ENCODE measurements around the gene SSH2. TPM values are rescaled to one million over a fixed set of nuclear protein-coding genes. Genes with fewer than 3 reads are reported as not detected.

Gene SSH2
- total and polyA plus RNA-seq, 4 donors, result 7.5 to 14.1 (median 11.2) TPM

- Histone ChIP-seq H3K4me1 (ENCODE audit: control insufficient read depth in 4 of 4, insufficient read depth in 4 of 4, low read length in 3 of 4) (peaks cover 19 to 51% (median 38%) of the 10 kb centered on the region in 4 donors), H3K27ac (ENCODE audit: low read depth in 1 of 2, low read length in 2 of 2) (no peak overlapping the region), H3K27me3 (ENCODE audit: control insufficient read depth in 4 of 4, insufficient read depth in 4 of 4, low read length in 3 of 4) (peaks cover 0 to 10% (median 2%) of the 10 kb centered on the region in 4 donors), H3K9ac (ENCODE audit: low read depth in 1 of 2, low read length in 2 of 2) (no peak overlapping the region), H3K4me3 (ENCODE audit: low read depth in 1 of 3, low read length in 3 of 3) (no peak overlapping the region), H3K9me3 (ENCODE audit: control insufficient read depth in 4 of 4, low read length in 3 of 4) (no peaks in the 10 kb centered on the region), H3K36me3 (ENCODE audit: control insufficient read depth in 4 of 4, insufficient read depth in 3 of 4, low read depth in 1 of 4, low read length in 3 of 4) (no peaks in the 10 kb centered on the region)
- no peak for DNase-seq (ENCODE audit: low spot score)
- TF ChIP-seq MAX (IDR thresholded peaks at IDR 0.05) (no peak), CTCF (IDR thresholded peaks at IDR 0.05; ENCODE audit: low read depth, low read length, missing input control) (peak; percentile 0), ZBTB33 (IDR thresholded peaks at IDR 0.05) (no peak)
- WGBS, result 15% methylated on average over 15 of the region's 15 CpGs
Observed at GRCh38 chr17:29615048-29615385, 315.0 kb downstream of the SSH2 start.

- H3K9me3 ChIP-seq (ENCODE audit: control insufficient read depth in 4 of 4, low read length in 3 of 4), result no peaks in the 10 kb centered on the region
- H3K4me3 ChIP-seq (ENCODE audit: low read depth in 1 of 3, low read length in 3 of 3), result no peak overlapping the region
- 43% methylated on average over 16 of the region's 16 CpGs for WGBS
- H3K36me3 ChIP-seq (ENCODE audit: control insufficient read depth in 4 of 4, insufficient read depth in 3 of 4, low read depth in 1 of 4, low read length in 3 of 4), result no peaks in the 10 kb centered on the region
- no peak overlapping the region for H3K9ac ChIP-seq (ENCODE audit: low read depth in 1 of 2, low read length in 2 of 2)
- peaks cover 0 to 10% (median 2%) of the 10 kb centered on the region in 4 donors for H3K27me3 ChIP-seq (ENCODE audit: control insufficient read depth in 4 of 4, insufficient read depth in 4 of 4, low read length in 3 of 4)
- TF ChIP-seq YY1 (IDR thresholded peaks at IDR 0.05) (no peak), MAX (IDR thresholded peaks at IDR 0.05) (no peak), TAF1 (conservative IDR thresholded peaks at IDR 0.05) (no peak), HNF4G (IDR thresholded peaks at IDR 0.05) (no peak), RXRA (IDR thresholded peaks at IDR 0.05) (no peak), FOXA1 (IDR thresholded peaks at IDR 0.05) (no peak), REST (IDR thresholded peaks at IDR 0.05) (no peak), FOXA2 (IDR thresholded peaks at IDR 0.05) (no peak), CTCF (IDR thresholded peaks at IDR 0.05; ENCODE audit: low read depth, low read length, missing input control) (no peak), ATF3 (IDR thresholded peaks at IDR 0.05) (no peak), EGR1 (IDR thresholded peaks at IDR 0.05; ENCODE audit: low read depth in 2 of 2) (no peak), GABPA (IDR thresholded peaks at IDR 0.05 in 1 of 2, conservative IDR thresholded peaks at IDR 0.05 in 1 of 2) (no peak), ZBTB33 (IDR thresholded peaks at IDR 0.05) (no peak), SP1 (IDR thresholded peaks at IDR 0.05) (no peak), HNF4A (conservative IDR thresholded peaks at IDR 0.05) (no peak)
- no peak overlapping the region for H3K27ac ChIP-seq (ENCODE audit: low read depth in 1 of 2, low read length in 2 of 2)
- H3K4me1 ChIP-seq (ENCODE audit: control insufficient read depth in 4 of 4, insufficient read depth in 4 of 4, low read length in 3 of 4), result peaks cover 19 to 51% (median 38%) of the 10 kb centered on the region in 4 donors
- DNase-seq (ENCODE audit: low spot score), result no peak
Observed at GRCh38 chr17:29614349-29615047, 315.5 kb downstream of the SSH2 start.
